Measurements from ENCODE around the gene RHOT2. TPM values are rescaled to one million over a fixed set of nuclear protein-coding genes. Genes with fewer than 3 reads are reported as not detected.
"Not testable (repeated sequence)": the region's sequence is repeated elsewhere in the genome, so short reads cannot be mapped to it uniquely, and the experiment has no call there.

The RHOT2 gene
- total RNA-seq, 1 donor from 2014 or later = 37.2 TPM

- DNase-seq (ENCODE audit: low read depth, low spot score) = not testable (repeated sequence)
Observed at GRCh38 chr16:712740-713250, 44.9 kb downstream of the RHOT2 start.

GRCh38 chr16:714079-714478 is 46.1 kb downstream of the RHOT2 start:
- DNase-seq (ENCODE audit: low read depth, low spot score) = no peak

GRCh38 chr16:714558-715476 is 46.9 kb downstream of the RHOT2 start, which contains the start of gene METRN:
Gene METRN (plus strand): TSS chr16:715118. CDS start chr16:715290, 172 bp downstream.
- no peak for DNase-seq (ENCODE audit: low read depth, low spot score)

DNA sequence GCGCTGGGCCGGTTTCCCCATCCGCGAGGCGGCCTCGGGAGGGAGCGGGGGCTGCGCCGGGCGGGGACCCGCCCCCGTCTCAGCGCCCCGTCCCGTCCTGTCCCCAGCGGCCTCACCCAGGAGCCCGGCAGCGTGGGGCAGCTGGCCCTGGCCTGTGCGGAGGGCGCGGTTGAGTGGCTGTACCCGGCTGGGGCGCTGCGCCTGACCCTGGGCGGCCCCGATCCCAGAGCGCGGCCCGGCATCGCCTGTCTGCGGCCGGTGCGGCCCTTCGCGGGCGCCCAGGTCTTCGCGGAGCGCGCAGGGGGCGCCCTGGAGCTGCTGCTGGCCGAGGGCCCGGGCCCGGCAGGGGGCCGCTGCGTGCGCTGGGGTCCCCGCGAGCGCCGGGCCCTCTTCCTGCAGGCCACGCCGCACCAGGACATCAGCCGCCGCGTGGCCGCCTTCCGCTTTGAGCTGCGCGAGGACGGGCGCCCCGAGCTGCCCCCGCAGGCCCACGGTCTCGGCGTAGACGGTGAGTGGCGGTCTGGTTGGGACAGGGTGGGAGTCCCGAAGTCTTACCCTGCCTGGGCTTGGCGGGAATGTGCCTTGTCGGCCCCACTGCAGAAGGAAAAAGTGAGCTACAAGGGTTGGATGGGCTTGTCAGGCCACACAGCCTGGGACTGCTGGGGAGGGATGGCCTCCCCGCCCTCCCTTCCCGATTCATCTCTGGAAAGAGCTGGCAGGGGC is 47.7 kb downstream of the RHOT2 start:
- DNase-seq (ENCODE audit: low read depth, low spot score) = no peak

- no peak for DNase-seq (ENCODE audit: low read depth, low spot score)
Observed at GRCh38 chr16:716200-716568, 48.3 kb downstream of the RHOT2 start.

DNA sequence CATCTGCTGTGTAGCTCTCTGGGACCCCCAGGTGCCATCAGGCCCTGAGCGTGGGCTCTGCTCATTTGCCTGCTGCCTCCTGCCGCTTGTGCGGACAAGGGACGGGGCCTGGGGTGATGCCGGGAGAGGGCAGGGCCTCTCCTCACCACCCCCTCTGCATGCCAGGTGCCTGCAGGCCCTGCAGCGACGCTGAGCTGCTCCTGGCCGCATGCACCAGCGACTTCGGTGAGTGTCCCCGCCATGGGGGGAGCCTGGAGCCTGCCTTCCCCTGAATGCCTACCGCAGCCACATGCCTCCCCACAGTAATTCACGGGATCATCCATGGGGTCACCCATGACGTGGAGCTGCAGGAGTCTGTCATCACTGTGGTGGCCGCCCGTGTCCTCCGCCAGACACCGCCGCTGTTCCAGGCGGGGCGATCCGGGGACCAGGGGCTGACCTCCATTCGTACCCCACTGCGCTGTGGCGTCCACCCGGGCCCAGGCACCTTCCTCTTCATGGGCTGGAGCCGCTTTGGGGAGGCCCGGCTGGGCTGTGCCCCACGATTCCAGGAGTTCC is 48.9 kb downstream of the RHOT2 start:
- no peak for DNase-seq (ENCODE audit: low read depth, low spot score)

- DNase-seq (ENCODE audit: low read depth, low spot score) = no peak
Observed at GRCh38 chr16:717450-718245, 49.7 kb downstream of the RHOT2 start.

DNA sequence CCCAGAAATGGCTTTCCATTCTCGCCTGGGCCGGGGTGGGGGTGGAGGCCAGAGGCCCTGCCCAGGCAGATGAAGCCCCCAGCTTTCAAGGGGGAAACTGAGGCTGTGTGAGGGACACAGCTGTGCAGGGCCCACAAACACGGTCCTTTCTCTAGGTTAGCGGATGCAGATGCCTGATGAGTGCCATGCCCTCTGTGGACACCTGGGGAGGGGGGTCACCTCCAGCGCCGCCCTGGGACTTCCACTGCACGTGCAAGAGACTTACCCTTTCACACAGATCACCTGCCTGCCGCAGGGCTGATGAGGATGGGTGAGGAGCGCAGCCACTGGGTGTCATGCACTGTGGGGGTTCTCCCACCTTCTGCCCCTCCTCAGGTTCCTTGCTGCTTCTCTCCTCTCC is 50.5 kb downstream of the RHOT2 start:
- no peak for DNase-seq (ENCODE audit: low read depth, low spot score)

- DNase-seq (ENCODE audit: low read depth, low spot score) = no peak
Observed at GRCh38 chr16:718922-719321, 51.0 kb downstream of the RHOT2 start.

- DNase-seq (ENCODE audit: low read depth, low spot score) = no peak
Observed at GRCh38 chr16:719815-720446, 52.0 kb downstream of the RHOT2 start.

- no peak for DNase-seq (ENCODE audit: low read depth, low spot score)
Observed at GRCh38 chr16:720447-720989, 52.6 kb downstream of the RHOT2 start.

GRCh38 chr16:720990-721764 is 53.2 kb downstream of the RHOT2 start, which contains the start of gene ANTKMT:
Gene ANTKMT (plus strand): TSS chr16:721146. CDS start chr16:721275, 129 bp downstream.
- no peak for DNase-seq (ENCODE audit: low read depth, low spot score)

DNA sequence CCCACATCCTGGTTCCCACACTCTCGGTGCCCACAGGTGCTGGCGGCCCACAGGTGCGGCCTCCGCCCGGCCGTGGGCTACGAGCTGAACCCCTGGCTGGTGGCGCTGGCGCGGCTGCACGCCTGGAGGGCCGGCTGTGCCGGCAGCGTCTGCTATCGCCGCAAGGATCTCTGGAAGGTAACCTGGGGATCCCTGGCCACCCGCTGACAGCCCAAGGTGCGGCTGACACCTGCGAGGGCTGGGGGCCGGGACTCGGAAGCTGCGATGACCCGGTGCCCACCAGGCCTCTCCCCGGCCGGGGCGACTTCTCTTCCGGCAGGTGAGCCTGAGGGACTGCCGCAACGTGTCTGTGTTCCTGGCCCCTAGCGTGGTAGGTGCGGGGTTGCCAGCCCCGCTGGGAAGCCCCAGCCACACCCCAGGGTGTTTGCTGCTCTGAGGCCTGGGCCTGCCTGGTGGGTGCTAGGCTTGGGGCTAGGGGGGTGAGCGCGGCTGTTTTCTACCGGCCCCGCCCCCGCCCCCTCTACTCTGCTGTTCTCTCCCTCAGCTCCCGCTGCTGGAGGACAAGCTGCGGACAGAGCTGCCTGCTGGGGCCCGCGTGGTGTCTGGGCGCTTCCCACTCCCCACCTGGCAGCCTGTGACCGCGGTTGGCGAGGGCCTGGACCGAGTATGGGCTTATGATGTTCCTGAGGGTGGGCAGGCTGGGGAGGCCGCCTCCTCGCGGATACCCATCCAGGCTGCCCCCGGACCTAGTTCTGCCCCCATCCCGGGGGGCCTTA is 54.0 kb downstream of the RHOT2 start:
- no peak for DNase-seq (ENCODE audit: low read depth, low spot score)

DNA sequence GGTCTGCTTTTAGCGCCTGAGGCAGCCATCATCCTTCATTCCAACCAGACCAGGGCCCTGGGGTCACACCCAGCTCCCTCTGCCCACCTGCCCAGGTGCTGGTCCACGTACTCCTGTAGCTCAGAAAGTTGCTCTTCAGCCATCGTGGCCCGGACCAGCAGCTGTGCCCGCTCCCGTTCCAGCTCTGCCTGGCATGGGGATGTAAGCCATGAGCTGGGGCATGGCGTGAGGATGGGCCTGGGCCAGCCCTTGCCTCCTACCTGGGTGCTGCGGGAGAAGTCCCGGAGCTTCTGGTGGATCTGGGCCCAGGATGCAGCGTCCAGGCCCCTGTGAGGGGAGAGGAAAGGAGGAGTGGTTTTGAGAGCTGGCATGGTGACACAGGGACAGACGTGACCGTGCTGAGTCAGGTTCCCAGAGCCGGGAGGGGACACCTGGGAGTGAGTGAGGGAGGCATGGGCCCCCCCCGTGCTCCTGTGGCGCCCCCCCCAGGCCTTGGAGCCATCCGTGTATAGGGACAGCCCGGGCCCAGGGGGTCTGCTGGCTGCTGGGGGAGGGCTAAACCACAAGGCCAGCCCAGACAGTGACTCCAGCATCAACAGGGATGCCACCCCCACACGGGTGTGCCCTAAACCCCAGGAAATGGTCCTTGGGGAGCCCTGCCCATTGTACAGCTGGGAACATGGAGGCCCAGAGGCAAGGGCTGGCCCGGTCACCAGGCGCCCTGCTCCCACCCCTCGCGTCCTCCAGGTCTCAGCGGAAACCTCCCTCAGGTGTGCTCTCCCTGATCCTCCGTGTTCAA is 55.1 kb downstream of the RHOT2 start:
- no peak for DNase-seq (ENCODE audit: low read depth, low spot score)

GRCh38 chr16:723695-724094 is 55.8 kb downstream of the RHOT2 start:
- DNase-seq (ENCODE audit: low read depth, low spot score) = no peak

Measured in pulmonary artery endothelial cell (primary cell).